ENCODE data around the gene GPRC5B. TPM values are rescaled to one million over a fixed set of nuclear protein-coding genes. Genes with fewer than 3 reads are reported as not detected.

The GPRC5B gene
- total RNA-seq, 4 donors from 2014 or later, result 14.1 to 29.4 (median 21.4) TPM

DNA sequence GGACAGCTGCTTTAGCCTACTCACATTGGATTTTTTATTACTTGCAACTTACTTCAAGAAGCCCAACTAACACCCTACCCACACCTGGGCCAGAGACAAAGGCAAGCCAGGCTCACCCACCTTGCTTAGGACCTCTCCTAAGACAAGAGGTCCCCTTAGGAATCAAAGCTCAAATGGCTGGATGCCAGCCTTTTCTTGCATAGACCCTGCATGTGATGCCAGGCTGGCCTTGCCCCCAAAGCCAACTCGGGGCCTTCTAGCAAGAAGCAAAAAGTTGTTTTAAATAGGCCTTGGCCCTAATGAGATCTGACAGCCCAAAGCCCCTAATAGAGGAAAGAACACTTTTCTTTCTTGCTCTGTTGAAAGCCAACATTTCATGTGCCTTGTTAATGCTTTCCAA lies 20.7 kb downstream of the GPRC5B start:
- intact Hi-C loops (cut with DNase I), result no loop called here
- WGBS, result 100% methylated on average over 1 of the region's 1 CpG

DNA sequence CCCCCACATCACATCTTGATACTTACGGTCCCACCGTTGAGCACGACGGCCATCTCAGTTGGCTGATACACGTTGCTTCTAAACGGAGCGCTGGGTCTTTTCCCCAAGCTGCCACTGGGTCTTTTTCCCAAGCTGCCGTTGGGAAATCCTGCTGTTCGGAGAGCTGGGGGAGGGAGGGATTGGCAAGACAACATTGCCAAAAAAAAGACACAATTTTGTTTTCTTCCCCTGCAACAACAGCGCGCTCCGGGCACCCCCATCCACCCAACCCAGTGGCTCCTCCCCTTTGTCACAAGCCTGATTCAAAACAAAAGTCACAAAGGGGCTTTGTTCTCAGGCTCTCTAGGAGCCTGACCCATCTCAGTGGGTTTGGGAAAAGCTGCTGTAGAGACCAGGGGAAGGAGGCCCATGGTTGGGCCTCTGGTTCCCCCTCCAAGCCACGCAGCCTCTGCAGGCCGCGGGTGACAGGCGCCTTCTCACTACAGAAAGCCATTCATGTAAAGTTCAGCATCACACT lies 22.8 kb downstream of the GPRC5B start:
- Histone ChIP-seq H3K27ac (replicated peaks in 1 of 4) (no peak overlapping the region), H3K27me3 (no peaks in the 10 kb centered on the region), H3K4me3 (no peak overlapping the region), H3K9me3 (no peaks in the 10 kb centered on the region), H3K36me3 (peaks cover 0 to 70% (median 24%) of the 10 kb centered on the region in 4 donors), H3K4me1 (peaks cover 0 to 11% (median 0%) of the 10 kb centered on the region in 4 donors)
- TF ChIP-seq POLR2A (IDR thresholded peaks at IDR 0.05; ENCODE audit: low read depth), result no peak
- TF ChIP-seq, protein P1, sequence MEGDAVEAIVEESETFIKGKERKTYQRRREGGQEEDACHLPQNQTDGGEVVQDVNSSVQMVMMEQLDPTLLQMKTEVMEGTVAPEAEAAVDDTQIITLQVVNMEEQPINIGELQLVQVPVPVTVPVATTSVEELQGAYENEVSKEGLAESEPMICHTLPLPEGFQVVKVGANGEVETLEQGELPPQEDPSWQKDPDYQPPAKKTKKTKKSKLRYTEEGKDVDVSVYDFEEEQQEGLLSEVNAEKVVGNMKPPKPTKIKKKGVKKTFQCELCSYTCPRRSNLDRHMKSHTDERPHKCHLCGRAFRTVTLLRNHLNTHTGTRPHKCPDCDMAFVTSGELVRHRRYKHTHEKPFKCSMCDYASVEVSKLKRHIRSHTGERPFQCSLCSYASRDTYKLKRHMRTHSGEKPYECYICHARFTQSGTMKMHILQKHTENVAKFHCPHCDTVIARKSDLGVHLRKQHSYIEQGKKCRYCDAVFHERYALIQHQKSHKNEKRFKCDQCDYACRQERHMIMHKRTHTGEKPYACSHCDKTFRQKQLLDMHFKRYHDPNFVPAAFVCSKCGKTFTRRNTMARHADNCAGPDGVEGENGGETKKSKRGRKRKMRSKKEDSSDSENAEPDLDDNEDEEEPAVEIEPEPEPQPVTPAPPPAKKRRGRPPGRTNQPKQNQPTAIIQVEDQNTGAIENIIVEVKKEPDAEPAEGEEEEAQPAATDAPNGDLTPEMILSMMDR (IDR thresholded peaks at IDR 0.05), result no peak
- TF ChIP-seq POLR2AphosphoS5 (IDR thresholded peaks at IDR 0.05), result no peak
- TF ChIP-seq EP300 (IDR thresholded peaks at IDR 0.05), result no peak
- intact Hi-C loops (cut with DNase I), result no loop called here
- WGBS, result 82% methylated on average over 16 of the region's 16 CpGs
- no peak for DNase-seq (ENCODE audit: extremely low spot score)

More for the DNA sequence above, 20.7 kb downstream of the GPRC5B start:
- Histone ChIP-seq H3K4me1 (peaks cover 0 to 18% (median 2%) of the 10 kb centered on the region in 4 donors), H3K4me3 (no peak overlapping the region), H3K27me3 (no peaks in the 10 kb centered on the region), H3K27ac (replicated peaks in 1 of 4) (no peak overlapping the region), H3K36me3 (peaks cover 0 to 66% (median 16%) of the 10 kb centered on the region in 4 donors), H3K9me3 (no peaks in the 10 kb centered on the region)
- TF ChIP-seq EP300 (IDR thresholded peaks at IDR 0.05), result no peak
- TF ChIP-seq, protein P1 (IDR thresholded peaks at IDR 0.05), result no peak
- TF ChIP-seq POLR2A (IDR thresholded peaks at IDR 0.05; ENCODE audit: low read depth), result no peak
- no peak for TF ChIP-seq POLR2AphosphoS5 (IDR thresholded peaks at IDR 0.05)
- no peak for DNase-seq (ENCODE audit: extremely low spot score)

DNA sequence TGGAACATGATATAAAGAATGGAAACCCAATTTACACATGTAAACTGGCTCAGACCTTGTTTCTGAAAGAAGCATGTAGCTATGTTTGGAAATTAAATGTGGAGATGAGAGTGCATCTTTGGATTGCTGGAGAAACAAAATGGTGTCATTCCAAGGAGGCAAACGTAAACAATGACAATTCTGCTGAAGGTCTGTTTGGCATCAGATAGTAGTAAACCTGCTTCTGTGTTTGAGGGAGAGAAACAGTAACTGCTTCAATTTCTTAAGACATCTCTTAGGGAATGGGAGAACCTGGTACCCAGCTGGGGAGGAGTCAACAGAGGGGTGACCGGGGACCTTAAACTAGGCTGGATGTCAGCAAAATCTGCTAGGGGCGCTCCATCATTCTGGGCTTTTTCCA lies 23.5 kb downstream of the GPRC5B start:
- H3K27me3 ChIP-seq, result no peaks in the 10 kb centered on the region
- H3K9me3 ChIP-seq, result no peaks in the 10 kb centered on the region
- TF ChIP-seq POLR2A (IDR thresholded peaks at IDR 0.05; ENCODE audit: low read depth) (no peak), POLR2AphosphoS5 (IDR thresholded peaks at IDR 0.05) (no peak), EP300 (IDR thresholded peaks at IDR 0.05) (no peak)
- TF ChIP-seq, protein P1 (IDR thresholded peaks at IDR 0.05), result no peak
- peaks cover 0 to 11% (median 0%) of the 10 kb centered on the region in 4 donors for H3K4me1 ChIP-seq
- no peak overlapping the region for H3K4me3 ChIP-seq
- WGBS, result 89% methylated on average over 3 of the region's 3 CpGs
- no peak overlapping the region for H3K27ac ChIP-seq (replicated peaks in 1 of 4)
- intact Hi-C loops (cut with DNase I), result no loop called here
- peaks cover 0 to 72% (median 24%) of the 10 kb centered on the region in 4 donors for H3K36me3 ChIP-seq
- DNase-seq (ENCODE audit: extremely low spot score), result no peak

DNA sequence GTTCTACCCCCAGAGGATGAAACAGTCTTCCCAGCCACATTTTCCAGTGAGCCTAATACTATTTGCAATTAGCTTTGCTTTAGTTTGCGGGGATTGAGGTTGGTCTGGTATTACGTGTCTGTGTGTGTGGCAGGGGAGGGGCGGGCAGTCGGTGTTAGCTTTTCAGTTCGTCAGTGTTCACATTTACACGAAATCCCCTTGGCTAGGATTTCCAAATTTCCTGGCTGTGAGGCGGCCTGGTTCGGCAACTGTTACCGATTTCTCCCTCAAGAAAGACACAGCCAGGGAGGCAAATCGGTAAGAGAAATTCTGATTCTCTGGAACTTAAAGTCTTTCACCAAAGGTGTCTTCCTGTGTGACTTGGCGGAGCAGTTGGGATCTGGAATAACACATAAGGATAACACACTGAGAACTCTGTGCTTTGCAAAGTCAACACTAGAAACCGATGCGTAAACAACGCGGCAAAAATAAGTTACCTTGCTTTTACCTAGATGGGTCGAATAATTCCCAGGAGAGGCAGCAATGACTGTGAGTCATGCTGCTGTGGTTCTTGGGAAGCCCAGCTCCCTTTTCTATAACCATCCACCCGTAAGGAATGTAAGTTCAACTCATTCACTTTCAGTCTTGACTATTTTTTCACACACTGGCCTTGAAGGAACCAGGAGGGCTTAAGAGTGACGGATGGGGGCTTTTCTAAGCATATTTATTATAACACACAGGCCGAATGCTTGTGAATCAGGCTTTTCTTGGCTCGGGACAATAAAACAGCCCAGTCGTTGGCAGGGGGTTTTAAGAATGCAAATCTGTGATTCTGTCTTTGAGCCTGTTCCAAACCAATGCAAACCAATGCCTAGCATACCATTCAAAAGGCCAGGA lies 24.2 kb downstream of the GPRC5B start:
- no peaks in the 10 kb centered on the region for H3K27me3 ChIP-seq
- no peak for DNase-seq (ENCODE audit: extremely low spot score)
- no peak for TF ChIP-seq EP300 (IDR thresholded peaks at IDR 0.05)
- no peak for TF ChIP-seq POLR2AphosphoS5 (IDR thresholded peaks at IDR 0.05)
- TF ChIP-seq, protein P1 (IDR thresholded peaks at IDR 0.05), result no peak
- TF ChIP-seq POLR2A (IDR thresholded peaks at IDR 0.05; ENCODE audit: low read depth), result no peak
- no peak overlapping the region for H3K27ac ChIP-seq (replicated peaks in 1 of 4)
- peaks cover 0 to 11% (median 0%) of the 10 kb centered on the region in 4 donors for H3K4me1 ChIP-seq
- no peak overlapping the region for H3K4me3 ChIP-seq
- H3K9me3 ChIP-seq, result no peaks in the 10 kb centered on the region
- peaks cover 0 to 79% (median 24%) of the 10 kb centered on the region in 4 donors for H3K36me3 ChIP-seq
- WGBS, result 64% methylated on average over 21 of the region's 21 CpGs
- intact Hi-C loops (cut with DNase I), result no loop called here
